GM12872 (cell line): ENCODE data around the gene NKX1-2.

Experiments used
- CTCF ChIP-seq: IDR thresholded peaks from 3 replicates; pipeline ENCODE4 v1.5.1; 2011; ENCODE audit warnings: low read depth, mild to moderate bottlenecking, low read length, moderate library complexity; ENCODE audit not compliant: insufficient read depth

Gene NKX1-2

GRCh38 chr10:124474514-124475070, 24.8 kb upstream of the NKX1-2 start:
- no peak for TF ChIP-seq CTCF

- no peak for TF ChIP-seq CTCF
Observed at GRCh38 chr10:124473070-124473469, 23.2 kb upstream of the NKX1-2 start.

- no peak for TF ChIP-seq CTCF
Observed at GRCh38 chr10:124472071-124472470, 22.2 kb upstream of the NKX1-2 start.

GRCh38 chr10:124470544-124471434, 21.0 kb upstream of the NKX1-2 start:
- no peak for TF ChIP-seq CTCF

GRCh38 chr10:124469956-124470484, 20.2 kb upstream of the NKX1-2 start:
- no peak for TF ChIP-seq CTCF

GRCh38 chr10:124468624-124469023, 18.8 kb upstream of the NKX1-2 start:
- no peak for TF ChIP-seq CTCF

GRCh38 chr10:124467165-124467564, 17.3 kb upstream of the NKX1-2 start:
- TF ChIP-seq CTCF: no peak
